GM12892 (cell line): ENCODE measurements around the gene FLT1.

Experiments
- POLR2A ChIP-seq: IDR thresholded peaks from 2 replicates; pipeline ENCODE4 v1.6.1; 2011; ENCODE audit warnings: low read depth, low read length, control low read depth
- POLR2AphosphoS5 ChIP-seq: IDR thresholded peaks from 2 replicates; pipeline ENCODE4 v1.6.1; 2011; ENCODE audit warnings: low read depth, low read length, control low read depth
- TAF1 ChIP-seq: IDR thresholded peaks from 2 replicates; pipeline ENCODE4 v1.6.1; 2011; ENCODE audit warnings: low read depth, mild to moderate bottlenecking, control low read depth, low read length, borderline replicate concordance

DNA sequence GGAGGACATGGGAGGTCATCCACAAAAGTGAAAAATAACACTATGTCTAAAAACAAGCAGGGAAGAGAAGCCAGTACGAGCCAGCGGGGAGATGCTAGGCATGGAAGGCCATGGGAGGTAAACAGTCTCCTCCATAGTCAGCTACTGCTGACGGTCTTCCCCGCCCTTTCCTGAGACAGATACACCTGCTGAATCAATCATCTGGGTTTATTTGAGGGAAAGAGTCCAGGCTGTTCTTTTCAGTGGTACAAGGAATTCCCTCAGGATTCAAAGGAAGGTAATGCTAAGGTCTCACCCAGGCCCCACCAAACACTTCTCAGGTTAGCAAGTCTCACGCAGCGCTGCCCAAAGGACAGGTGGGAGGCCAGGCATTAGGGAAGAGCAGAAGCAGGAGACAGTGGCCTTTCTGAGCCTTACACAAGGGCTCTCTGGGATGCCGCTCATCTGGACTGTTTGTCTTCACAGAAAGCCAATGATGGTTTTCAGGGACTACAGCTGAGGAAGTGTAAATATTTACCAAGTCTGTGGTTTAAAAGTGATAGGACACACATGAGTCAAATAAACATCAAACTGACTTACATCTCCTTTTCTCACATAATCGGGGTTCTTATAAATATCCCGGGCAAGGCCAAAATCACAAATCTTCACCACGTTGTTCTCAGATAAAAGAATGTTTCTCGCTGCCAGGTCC lies 173.9 kb downstream of the FLT1 start:
- TF ChIP-seq POLR2A (no peak), POLR2AphosphoS5 (no peak), TAF1 (no peak)
